Hepatocyte (in vitro differentiated cells): Measurements from ENCODE around the gene ATXN1. TPM values are rescaled to one million over a fixed set of nuclear protein-coding genes. Genes with fewer than 3 reads are reported as not detected.

ENCODE experiments used
- DNase-seq: peaks from one replicate; pipeline ENCODE4 v3.0.0-alpha.2; 2016; ENCODE audit warnings: low spot score
- H2AFZ ChIP-seq: fragments of 200-600 bp; sonication (generic); 2 replicates; pipeline ENCODE4 v1.6.0; 2016; ENCODE audit warnings: antibody characterized with exemption, mild to moderate bottlenecking
- H3K27ac ChIP-seq: fragments of 200-600 bp; sonication (generic); 2 replicates; pipeline ENCODE4 v1.5.1; 2016; ENCODE audit warnings: mild to moderate bottlenecking
- H3K27me3 ChIP-seq: fragments of 200-600 bp; sonication (generic); 2 replicates; pipeline ENCODE4 v1.6.1; 2016
- H3K36me3 ChIP-seq: fragments of 200-600 bp; sonication (generic); replicated peaks from 2 replicates; pipeline ENCODE4 v1.5.1; 2016; ENCODE audit warnings: low read depth; ENCODE audit not compliant: insufficient read depth
- H3K4me1 ChIP-seq: fragments of 200-600 bp; sonication (generic); 2 replicates; pipeline ENCODE4 v1.5.1; 2016; ENCODE audit warnings: mild to moderate bottlenecking, moderate library complexity; ENCODE audit not compliant: insufficient read depth
- H3K4me2 ChIP-seq: fragments of 200-600 bp; sonication (generic); 2 replicates; pipeline ENCODE4 v1.6.0; 2016
- H3K4me3 ChIP-seq: fragments of 200-600 bp; sonication (generic); 2 replicates; pipeline ENCODE4 v1.5.1; 2016; ENCODE audit warnings: mild to moderate bottlenecking
- H3K79me2 ChIP-seq: fragments of 200-600 bp; sonication (generic); 2 replicates; pipeline ENCODE4 v1.6.0; 2017; ENCODE audit warnings: mild to moderate bottlenecking
- H3K9me2 ChIP-seq: fragments of 200-600 bp; sonication (generic); replicated peaks from 2 replicates; pipeline ENCODE4 v1.6.0; 2017; ENCODE audit warnings: mild to moderate bottlenecking; ENCODE audit not compliant: insufficient read depth
- H3K9me3 ChIP-seq: fragments of 200-600 bp; sonication (generic); 2 replicates; pipeline ENCODE4 v1.5.1; 2016; ENCODE audit warnings: low read depth, mild to moderate bottlenecking
- H4K20me1 ChIP-seq: fragments of 200-600 bp; sonication (generic); 2 replicates; pipeline ENCODE4 v1.6.0; 2016; ENCODE audit warnings: mild to moderate bottlenecking; ENCODE audit not compliant: insufficient read depth, poor library complexity, severe bottlenecking
- EZH2 ChIP-seq: fragments of 200-600 bp; sonication (generic); IDR thresholded peaks from 2 replicates; pipeline ENCODE4 v1.6.1; 2016; ENCODE audit warnings: antibody characterized with exemption, mild to moderate bottlenecking, borderline replicate concordance
- EZH2phosphoT487 ChIP-seq: fragments of 200-600 bp; sonication (generic); IDR thresholded peaks from one replicate; pipeline ENCODE4 v1.6.1; 2018; ENCODE audit warnings: antibody characterized with exemption, mild to moderate bottlenecking, low read depth, moderate library complexity; ENCODE audit not compliant: unreplicated experiment, severe bottlenecking
- WGBS: methylation state at CpG from one replicate; pipeline ENCODE4 v1.1.6; 2016; ENCODE audit warnings: low lambda C conversion rate; ENCODE audit errors: missing lambda C conversion rate; 5-methylcytosine and 5-hydroxymethylcytosine counted together
- polyA plus RNA-seq: library from polyadenylated mRNA; unstranded; fragments of >200 nt; fragmentation: Nextera tagmentation; extraction: Ambion mirVana; gene quantifications from 2 replicates; pipeline ENCODE4 v1.2.1, GENCODE V29; 2016
- total RNA-seq: library from RNA; depleted of rRNA; stranded (reverse); fragments of >200 nt; gene quantifications from 2 replicates; pipeline ENCODE4 v1.2.3, GENCODE V29; 2014
- TF ChIP-seq, protein P1 (sequence below): fragments of 200-600 bp; sonication (generic); IDR thresholded peaks from 2 replicates; pipeline ENCODE4 v1.5.1; 2016; ENCODE audit warnings: antibody characterized with exemption, mild to moderate bottlenecking; ENCODE audit not compliant: poor library complexity

ATXN1 gene
- total RNA-seq (28.7 and 32.6 TPM in 2 replicates), polyA plus RNA-seq (14.7 and 16.3 TPM in 2 replicates)

DNA sequence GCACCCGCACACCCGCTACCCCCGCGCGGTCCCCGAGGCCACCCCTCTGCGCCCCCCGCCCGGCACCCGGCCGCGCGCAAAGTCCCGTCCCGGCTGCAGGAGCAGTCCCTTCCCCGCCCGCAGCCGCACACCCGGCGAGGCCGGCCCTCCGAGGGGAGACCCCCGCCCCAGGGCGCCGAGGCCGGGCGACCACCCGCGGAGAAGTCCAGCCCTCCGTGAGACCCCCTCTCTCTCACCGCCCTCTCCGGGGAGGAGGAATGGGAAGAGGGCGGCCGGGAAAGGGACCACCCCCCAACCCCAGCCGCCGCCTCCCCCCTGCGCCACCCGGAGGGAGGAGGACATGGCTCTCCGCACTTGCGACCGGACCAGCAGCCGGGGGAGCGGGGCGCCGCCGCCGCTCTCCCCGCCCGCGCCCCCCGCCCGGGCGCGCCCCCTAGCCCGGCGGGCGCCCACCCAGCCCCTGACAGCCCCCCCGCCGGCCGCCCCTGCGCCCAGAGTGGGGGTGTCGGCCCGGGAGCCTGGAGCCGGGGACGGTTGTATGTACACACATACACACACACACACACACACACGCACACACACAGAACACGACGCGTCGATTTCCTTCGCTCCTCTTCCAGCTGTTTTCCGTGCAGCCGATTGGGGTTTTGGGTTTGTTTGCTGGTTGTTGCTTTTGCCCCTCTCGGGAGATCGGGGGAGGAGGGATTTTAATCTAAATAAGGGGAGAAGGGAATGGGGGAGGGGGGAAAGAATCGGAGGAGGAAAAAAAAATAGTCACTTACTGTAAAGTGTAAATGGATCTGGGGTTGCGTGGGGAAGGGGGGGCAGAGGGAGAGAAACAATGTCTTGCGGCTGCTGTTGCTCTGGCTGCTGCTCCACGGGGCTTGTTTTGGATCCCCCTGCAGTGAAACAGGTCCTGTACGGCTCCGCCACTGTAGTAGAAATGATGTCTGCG lies at the start of gene ATXN1:
ATXN1 (minus strand) TSS at position 945 of the 955 bp plus-strand sequence.
- Histone ChIP-seq H3K9me2 (no peaks in the 10 kb centered on the region), H3K4me3 (peak within 1 kb of the TSS; percentile 68), H3K27ac (peak within 1 kb of the TSS; percentile 94), H3K4me2 (peak within 1 kb of the TSS; percentile 88), H3K36me3 (no peaks in the 10 kb centered on the region), H4K20me1 (peaks cover 3% of the 10 kb centered on the region), H2AFZ (peak within 1 kb of the TSS; percentile 65), H3K79me2 (peaks cover 34% of the 10 kb centered on the region), H3K4me1 (peaks cover 31% of the 10 kb centered on the region), H3K9me3 (no peaks in the 10 kb centered on the region), H3K27me3 (no peaks in the 10 kb centered on the region)
- TF ChIP-seq EZH2phosphoT487 = no peak
- no peak for TF ChIP-seq EZH2
- TF ChIP-seq, protein P1, sequence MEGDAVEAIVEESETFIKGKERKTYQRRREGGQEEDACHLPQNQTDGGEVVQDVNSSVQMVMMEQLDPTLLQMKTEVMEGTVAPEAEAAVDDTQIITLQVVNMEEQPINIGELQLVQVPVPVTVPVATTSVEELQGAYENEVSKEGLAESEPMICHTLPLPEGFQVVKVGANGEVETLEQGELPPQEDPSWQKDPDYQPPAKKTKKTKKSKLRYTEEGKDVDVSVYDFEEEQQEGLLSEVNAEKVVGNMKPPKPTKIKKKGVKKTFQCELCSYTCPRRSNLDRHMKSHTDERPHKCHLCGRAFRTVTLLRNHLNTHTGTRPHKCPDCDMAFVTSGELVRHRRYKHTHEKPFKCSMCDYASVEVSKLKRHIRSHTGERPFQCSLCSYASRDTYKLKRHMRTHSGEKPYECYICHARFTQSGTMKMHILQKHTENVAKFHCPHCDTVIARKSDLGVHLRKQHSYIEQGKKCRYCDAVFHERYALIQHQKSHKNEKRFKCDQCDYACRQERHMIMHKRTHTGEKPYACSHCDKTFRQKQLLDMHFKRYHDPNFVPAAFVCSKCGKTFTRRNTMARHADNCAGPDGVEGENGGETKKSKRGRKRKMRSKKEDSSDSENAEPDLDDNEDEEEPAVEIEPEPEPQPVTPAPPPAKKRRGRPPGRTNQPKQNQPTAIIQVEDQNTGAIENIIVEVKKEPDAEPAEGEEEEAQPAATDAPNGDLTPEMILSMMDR = no peak
- DNase-seq = peak; percentile 80
- under 1% methylated on average over 21 of the region's 82 CpGs for WGBS

DNA sequence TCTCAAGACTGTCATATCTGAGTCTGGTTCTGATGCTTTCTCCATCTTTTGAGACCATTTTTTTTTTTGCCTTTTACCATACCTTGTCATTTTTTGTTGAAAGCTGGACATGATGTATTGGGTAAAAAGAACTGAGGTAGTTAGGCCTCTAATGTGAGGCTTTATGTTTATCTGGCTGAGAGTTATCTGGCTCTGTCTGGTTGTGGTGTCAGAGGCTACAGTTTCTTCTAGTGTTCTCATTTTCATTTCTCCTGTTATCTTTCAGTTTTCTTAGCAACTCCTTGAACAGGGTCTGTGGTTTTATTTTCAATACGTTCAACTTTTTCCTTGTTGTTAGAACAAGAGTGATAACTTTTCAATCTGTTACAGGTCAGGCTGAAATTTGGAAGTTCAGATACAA lies 49.2 kb upstream of the ATXN1 start:
- Histone ChIP-seq H3K9me3 (peaks cover 3% of the 10 kb centered on the region), H3K79me2 (no peaks in the 10 kb centered on the region), H3K27me3 (no peaks in the 10 kb centered on the region), H2AFZ (no peak overlapping the region), H4K20me1 (no peaks in the 10 kb centered on the region), H3K4me3 (no peak overlapping the region), H3K9me2 (no peaks in the 10 kb centered on the region), H3K27ac (no peak overlapping the region), H3K36me3 (no peaks in the 10 kb centered on the region), H3K4me1 (peaks cover 4% of the 10 kb centered on the region), H3K4me2 (no peak overlapping the region)
- no peak for DNase-seq
- WGBS = 91% methylated on average over 1 of the region's 1 CpG
- TF ChIP-seq EZH2phosphoT487 (no peak), EZH2 (no peak)
- TF ChIP-seq, protein P1 = no peak

DNA sequence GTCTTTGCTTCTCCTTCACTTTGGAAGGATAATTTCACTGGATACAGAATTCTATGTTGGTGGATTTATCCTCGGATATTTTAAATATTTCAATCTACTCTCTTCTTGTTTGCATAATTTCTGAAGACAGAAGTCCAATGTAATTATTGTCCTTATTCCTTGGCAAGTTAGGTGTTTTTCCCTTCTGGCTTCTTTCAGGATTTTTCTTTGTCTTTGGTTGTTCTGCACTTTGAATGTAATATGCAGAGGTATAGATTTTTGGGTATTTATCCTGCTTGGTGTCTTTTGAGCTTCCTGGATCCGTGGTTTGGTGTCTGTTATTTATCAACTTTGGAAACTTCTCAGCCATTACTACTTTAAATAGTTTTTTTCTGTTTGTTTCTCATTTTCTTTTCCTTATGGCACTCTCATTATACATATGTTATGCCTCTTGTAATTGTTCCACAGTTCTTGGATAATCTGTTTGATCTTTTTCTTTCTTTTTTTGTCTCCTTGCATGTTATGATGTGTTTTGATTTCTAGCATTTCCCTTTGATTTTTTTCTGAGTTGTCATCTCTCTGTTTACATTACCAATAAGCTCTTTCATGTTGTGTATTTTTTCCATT lies 48.6 kb upstream of the ATXN1 start:
- no peaks in the 10 kb centered on the region for H3K9me2 ChIP-seq
- TF ChIP-seq, protein P1 = no peak
- TF ChIP-seq EZH2phosphoT487 (no peak), EZH2 (no peak)
- peaks cover 3% of the 10 kb centered on the region for H3K9me3 ChIP-seq
- H4K20me1 ChIP-seq = no peaks in the 10 kb centered on the region
- WGBS = 84% methylated on average over 2 of the region's 2 CpGs
- no peaks in the 10 kb centered on the region for H3K27me3 ChIP-seq
- DNase-seq = no peak
- no peaks in the 10 kb centered on the region for H3K79me2 ChIP-seq
- H3K4me2 ChIP-seq = no peak overlapping the region
- H3K36me3 ChIP-seq = no peaks in the 10 kb centered on the region
- H2AFZ ChIP-seq = no peak overlapping the region
- no peak overlapping the region for H3K4me3 ChIP-seq
- peaks cover 10% of the 10 kb centered on the region for H3K4me1 ChIP-seq
- H3K27ac ChIP-seq = no peak overlapping the region
